Cardiac muscle cell (in vitro differentiated cells and primary cell): ENCODE measurements around the gene PRSS2. TPM values are rescaled to one million over a fixed set of nuclear protein-coding genes. Genes with fewer than 3 reads are reported as not detected.

Experiments used
- DNase-seq, 2 donors: peaks; one replicate each; pipeline versions ENCODE4 v3.0.0 to v3.0.0-alpha.2; 2010 to 2017; ENCODE audit warnings: low read depth in 1 of 2, low spot score in 1 of 2
- H3K27ac ChIP-seq: fragments of 200-600 bp; sonication (generic); 2 replicates; pipeline ENCODE4 v1.5.1; 2016
- H3K27me3 ChIP-seq: fragments of 200-600 bp; sonication (generic); 2 replicates; pipeline ENCODE4 v1.6.0; 2016; ENCODE audit warnings: control low read depth
- H3K36me3 ChIP-seq: fragments of 200-600 bp; sonication (generic); 2 replicates; pipeline ENCODE4 v1.5.1; 2016; ENCODE audit warnings: control low read depth
- H3K4me1 ChIP-seq: fragments of 200-600 bp; sonication (generic); 2 replicates; pipeline ENCODE4 v1.8.1; 2017; ENCODE audit warnings: low read depth, mild to moderate bottlenecking, mixed run types
- H3K4me3 ChIP-seq: fragments of 200-600 bp; sonication (generic); 2 replicates; pipeline ENCODE4 v1.5.1; 2016; ENCODE audit warnings: mild to moderate bottlenecking
- H3K9me3 ChIP-seq: fragments of 200-600 bp; sonication (generic); 2 replicates; pipeline ENCODE4 v1.5.1; 2017; ENCODE audit warnings: low read depth, mild to moderate bottlenecking, control low read depth
- polyA plus RNA-seq: library from polyadenylated mRNA; unstranded; fragments of >200 nt; fragmentation: Nextera tagmentation; extraction: Ambion mirVana; gene quantifications from 2 replicates; pipeline ENCODE4 v1.2.1, GENCODE V29; 2016
- total RNA-seq: library from RNA; depleted of rRNA; stranded (reverse); fragments of >200 nt; gene quantifications from 2 replicates; pipeline ENCODE4 v1.2.3, GENCODE V29; 2016
- TF ChIP-seq, protein P1 (sequence below): IDR thresholded peaks from 2 replicates; pipeline ENCODE4 v1.5.1; 2012; ENCODE audit warnings: low read depth, mild to moderate bottlenecking, low read length

PRSS2 gene
- total and polyA plus RNA-seq, 2 experiments from 2014 or later: not detected

DNA sequence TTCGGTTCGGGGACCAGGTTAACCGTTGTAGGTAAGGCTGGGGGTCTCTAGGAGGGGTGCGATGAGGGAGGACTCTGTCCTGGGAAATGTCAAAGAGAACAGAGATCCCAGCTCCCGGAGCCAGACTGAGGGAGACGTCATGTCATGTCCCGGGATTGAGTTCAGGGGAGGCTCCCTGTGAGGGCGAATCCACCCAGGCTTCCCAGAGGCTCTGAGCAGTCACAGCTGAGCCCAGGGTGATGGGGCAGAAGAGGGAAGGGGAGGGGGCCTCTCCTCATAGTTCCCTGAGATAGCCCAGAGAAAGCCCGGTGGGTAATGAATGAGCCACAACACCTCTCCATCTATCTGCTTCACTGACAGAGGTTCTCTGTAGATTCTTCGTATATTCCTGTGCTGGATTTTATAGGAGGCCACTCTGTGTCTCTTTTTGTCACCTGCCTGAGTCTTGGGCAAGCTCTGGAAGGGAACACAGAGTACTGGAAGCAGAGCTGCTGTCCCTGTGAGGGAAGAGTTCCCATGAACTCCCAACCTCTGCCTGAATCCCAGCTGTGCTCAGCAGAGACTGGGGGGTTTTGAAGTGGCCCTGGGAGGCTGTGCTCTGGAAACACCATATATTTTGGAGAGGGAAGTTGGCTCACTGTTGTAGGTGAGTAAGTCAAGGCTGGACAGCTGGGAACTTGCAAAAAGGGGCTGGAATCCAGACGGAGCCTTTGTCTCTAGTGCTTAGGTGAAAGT is 16.4 kb downstream of the PRSS2 start:
- TF ChIP-seq, protein P1, sequence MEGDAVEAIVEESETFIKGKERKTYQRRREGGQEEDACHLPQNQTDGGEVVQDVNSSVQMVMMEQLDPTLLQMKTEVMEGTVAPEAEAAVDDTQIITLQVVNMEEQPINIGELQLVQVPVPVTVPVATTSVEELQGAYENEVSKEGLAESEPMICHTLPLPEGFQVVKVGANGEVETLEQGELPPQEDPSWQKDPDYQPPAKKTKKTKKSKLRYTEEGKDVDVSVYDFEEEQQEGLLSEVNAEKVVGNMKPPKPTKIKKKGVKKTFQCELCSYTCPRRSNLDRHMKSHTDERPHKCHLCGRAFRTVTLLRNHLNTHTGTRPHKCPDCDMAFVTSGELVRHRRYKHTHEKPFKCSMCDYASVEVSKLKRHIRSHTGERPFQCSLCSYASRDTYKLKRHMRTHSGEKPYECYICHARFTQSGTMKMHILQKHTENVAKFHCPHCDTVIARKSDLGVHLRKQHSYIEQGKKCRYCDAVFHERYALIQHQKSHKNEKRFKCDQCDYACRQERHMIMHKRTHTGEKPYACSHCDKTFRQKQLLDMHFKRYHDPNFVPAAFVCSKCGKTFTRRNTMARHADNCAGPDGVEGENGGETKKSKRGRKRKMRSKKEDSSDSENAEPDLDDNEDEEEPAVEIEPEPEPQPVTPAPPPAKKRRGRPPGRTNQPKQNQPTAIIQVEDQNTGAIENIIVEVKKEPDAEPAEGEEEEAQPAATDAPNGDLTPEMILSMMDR: no peak

DNA sequence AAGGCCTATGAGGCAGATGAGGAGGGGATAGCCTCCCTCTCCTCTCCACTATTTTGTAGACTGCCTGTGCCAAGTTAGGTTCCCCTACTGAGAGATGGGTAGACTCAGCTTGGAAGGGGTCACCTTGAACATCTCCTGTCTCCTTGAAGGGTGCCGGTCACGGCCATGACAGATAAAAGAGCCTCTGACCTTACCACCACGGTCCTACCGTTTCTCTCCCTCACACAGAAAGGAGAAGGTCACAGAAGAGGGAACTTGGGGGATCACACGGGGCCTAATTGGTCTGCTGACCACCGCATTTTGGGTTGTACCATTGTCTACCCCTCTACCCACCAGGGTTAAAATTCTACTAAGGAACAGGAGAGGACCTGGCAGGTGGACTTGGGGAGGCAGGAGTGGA is 17.0 kb downstream of the PRSS2 start:
- H3K4me1 ChIP-seq: no peaks in the 10 kb centered on the region
- no peaks in the 10 kb centered on the region for H3K9me3 ChIP-seq
- H3K36me3 ChIP-seq: no peaks in the 10 kb centered on the region
- no peaks in the 10 kb centered on the region for H3K27me3 ChIP-seq
- DNase-seq: no peak
- H3K27ac ChIP-seq: no peak overlapping the region
- TF ChIP-seq, protein P1: no peak
- no peak overlapping the region for H3K4me3 ChIP-seq

More for the DNA sequence above, 16.4 kb downstream of the PRSS2 start:
- Histone ChIP-seq H3K9me3 (no peaks in the 10 kb centered on the region), H3K36me3 (no peaks in the 10 kb centered on the region), H3K27me3 (no peaks in the 10 kb centered on the region), H3K27ac (no peak overlapping the region), H3K4me3 (no peak overlapping the region), H3K4me1 (no peaks in the 10 kb centered on the region)
- no peak for DNase-seq

DNA sequence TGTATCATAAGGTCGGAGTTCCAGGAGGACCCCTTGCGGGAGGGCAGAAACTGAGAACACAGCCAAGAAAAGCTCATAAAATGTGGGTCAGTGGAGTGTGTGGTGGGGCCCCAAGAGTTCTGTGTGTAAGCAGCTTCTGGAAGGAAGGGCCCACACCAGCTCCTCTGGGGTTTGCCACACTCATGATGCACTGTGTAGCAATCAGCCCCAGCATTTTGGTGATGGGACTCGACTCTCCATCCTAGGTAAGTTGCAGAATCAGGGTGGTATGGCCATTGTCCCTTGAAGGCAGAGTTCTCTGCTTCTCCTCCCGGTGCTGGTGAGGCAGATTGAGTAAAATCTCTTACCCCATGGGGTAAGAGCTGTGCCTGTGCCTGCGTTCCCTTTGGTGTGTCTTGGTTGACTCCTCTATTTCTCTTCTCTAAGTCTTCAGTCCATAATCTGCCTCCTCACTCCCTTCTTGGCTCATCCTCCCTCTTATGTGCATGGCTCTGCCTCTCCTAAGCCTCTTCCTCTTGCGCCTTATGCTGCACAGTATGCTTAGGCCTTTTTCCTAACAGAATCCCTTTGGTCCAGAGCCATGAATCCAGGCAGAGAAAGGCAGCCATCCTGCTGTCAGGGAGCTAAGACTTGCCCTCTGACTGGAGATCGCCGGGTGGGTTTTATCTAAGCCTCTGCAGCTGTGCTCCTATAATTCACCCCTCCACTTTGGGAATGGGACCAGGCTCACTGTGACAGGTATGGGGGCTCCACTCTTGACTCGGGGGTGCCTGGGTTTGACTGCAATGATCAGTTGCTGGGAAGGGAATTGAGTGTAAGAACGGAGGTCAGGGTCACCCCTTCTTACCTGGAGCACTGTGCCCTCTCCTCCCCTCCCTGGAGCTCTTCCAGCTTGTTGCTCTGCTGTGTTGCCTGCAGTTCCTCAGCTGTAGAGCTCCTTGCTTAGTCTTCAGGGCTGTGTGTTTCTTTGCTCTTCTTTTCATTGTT is 17.8 kb downstream of the PRSS2 start:
- TF ChIP-seq, protein P1: no peak
- Histone ChIP-seq H3K36me3 (no peaks in the 10 kb centered on the region), H3K27ac (no peak overlapping the region), H3K4me3 (no peak overlapping the region), H3K27me3 (peaks cover 3% of the 10 kb centered on the region), H3K4me1 (no peaks in the 10 kb centered on the region), H3K9me3 (no peaks in the 10 kb centered on the region)
- no peak for DNase-seq

DNA sequence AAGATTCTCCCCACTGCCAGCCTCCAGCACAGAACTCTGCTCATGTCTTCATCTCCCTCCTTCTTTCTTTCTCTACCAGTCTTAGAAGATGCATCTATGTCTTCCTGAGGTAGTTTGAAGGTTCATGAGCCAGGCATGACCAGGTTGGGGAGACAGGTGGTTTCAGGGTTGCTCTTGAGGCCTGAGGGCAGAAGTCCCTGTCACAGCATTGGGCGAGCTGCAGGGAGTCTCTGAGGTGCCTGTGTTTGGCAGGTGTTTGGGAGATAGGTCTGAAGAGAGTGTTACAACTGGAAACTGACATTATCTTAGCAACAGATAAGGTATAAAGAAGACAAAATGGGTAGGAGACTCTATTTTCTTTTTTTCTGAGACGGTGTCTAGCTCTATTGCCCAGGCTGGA is 18.7 kb downstream of the PRSS2 start:
- peaks cover 12% of the 10 kb centered on the region for H3K27me3 ChIP-seq
- H3K27ac ChIP-seq: no peak overlapping the region
- TF ChIP-seq, protein P1: no peak
- no peak for DNase-seq
- no peak overlapping the region for H3K4me3 ChIP-seq
- no peaks in the 10 kb centered on the region for H3K9me3 ChIP-seq
- no peaks in the 10 kb centered on the region for H3K4me1 ChIP-seq
- H3K36me3 ChIP-seq: no peaks in the 10 kb centered on the region

GRCh38 chr7:142790056-142790455 is 19.3 kb downstream of the PRSS2 start:
- DNase-seq: no peak
- H3K9me3 ChIP-seq: no peaks in the 10 kb centered on the region
- no peak overlapping the region for H3K4me3 ChIP-seq
- peaks cover 18% of the 10 kb centered on the region for H3K27me3 ChIP-seq
- no peaks in the 10 kb centered on the region for H3K36me3 ChIP-seq
- no peaks in the 10 kb centered on the region for H3K4me1 ChIP-seq
- no peak overlapping the region for H3K27ac ChIP-seq
- TF ChIP-seq, protein P1: no peak
